OCI-LY7 (cell line): ENCODE results near the gene ZNF20. TPM values are rescaled to one million over a fixed set of nuclear protein-coding genes. Genes with fewer than 3 reads are reported as not detected.

Source experiments
- BruUV-seq: library from RNA; stranded (reverse); fragments of 400-500 nt; replicated peaks from 2 replicates; lab custom pipeline; 2021; lab: Mats Ljungman, UMichigan
- CTCF ChIA-PET: fragments of 300-600 bp; sonication (Branson Sonifier 250); formaldehyde crosslinking; loops from one replicate; lab custom pipeline; 2022; ENCODE audit warnings: antibody characterized with exemption; ENCODE audit not compliant: unreplicated experiment; lab: Charles Lee
- POLR2A ChIA-PET: fragments of 300-600 bp; sonication (Branson Sonifier 250); formaldehyde crosslinking; loops from one replicate; lab custom pipeline; 2022; ENCODE audit warnings: antibody characterized with exemption; lab: Charles Lee
- DNase-seq: peaks from one replicate; pipeline ENCODE4 v3.0.0-alpha.2; 2015; ENCODE audit warnings: low spot score
- H2AFZ ChIP-seq: fragments of 200-600 bp; sonication (generic), shearing (Covaris generic); 2 replicates; pipeline ENCODE4 v1.6.1; 2014; ENCODE audit warnings: mild to moderate bottlenecking, antibody characterized with exemption, low read length, moderate library complexity
- H3K27ac ChIP-seq: fragments of 200-600 bp; sonication (generic); 2 replicates; pipeline ENCODE4 v1.5.1; 2014; ENCODE audit warnings: mixed run types, low read depth, mild to moderate bottlenecking, moderate library complexity, low read length, inconsistent platforms; ENCODE audit not compliant: poor library complexity, severe bottlenecking
- H3K36me3 ChIP-seq: fragments of 200-600 bp; sonication (generic); 2 replicates; pipeline ENCODE4 v1.6.1; 2014; ENCODE audit warnings: mild to moderate bottlenecking, antibody characterized with exemption, low read length, moderate library complexity, mixed read lengths; ENCODE audit not compliant: insufficient read depth
- H3K4me1 ChIP-seq: fragments of 200-600 bp; sonication (generic); 2 replicates; pipeline ENCODE4 v1.5.1; 2014; ENCODE audit warnings: mild to moderate bottlenecking, low read length; ENCODE audit not compliant: insufficient read depth, poor library complexity, severe bottlenecking
- H3K4me2 ChIP-seq: fragments of 200-600 bp; sonication (generic); 2 replicates; pipeline ENCODE4 v1.6.1; 2014; ENCODE audit warnings: mild to moderate bottlenecking, low read length
- H3K4me3 ChIP-seq: fragments of 200-600 bp; sonication (generic); 2 replicates; pipeline ENCODE4 v1.5.1; 2014; ENCODE audit warnings: mild to moderate bottlenecking, low read depth, low read length; ENCODE audit not compliant: poor library complexity, severe bottlenecking
- H3K79me2 ChIP-seq: fragments of 200-600 bp; sonication (generic); 2 replicates; pipeline ENCODE4 v1.6.1; 2016; ENCODE audit warnings: low read depth, mild to moderate bottlenecking, low read length, moderate library complexity, mixed read lengths; ENCODE audit not compliant: insufficient read depth
- H3K9me2 ChIP-seq: fragments of 200-600 bp; sonication (generic); 2 replicates; pipeline ENCODE4 v1.6.1; 2016; ENCODE audit warnings: mild to moderate bottlenecking, low read length, mixed read lengths; ENCODE audit not compliant: insufficient read depth
- H3K9me3 ChIP-seq: fragments of 200-600 bp; sonication (generic); 2 replicates; pipeline ENCODE4 v1.6.1; 2014; ENCODE audit warnings: mild to moderate bottlenecking, mixed run types, low read length, mixed read lengths
- H4K20me1 ChIP-seq: fragments of 200-600 bp; sonication (generic); 2 replicates; pipeline ENCODE4 v1.6.1; 2014; ENCODE audit warnings: mild to moderate bottlenecking, antibody characterized with exemption, low read length, moderate library complexity, mixed read lengths; ENCODE audit not compliant: insufficient read depth
- EZH2phosphoT487 ChIP-seq: fragments of 200-600 bp; sonication (generic); IDR thresholded peaks from 2 replicates; pipeline ENCODE4 v1.6.1; 2018; ENCODE audit warnings: low read depth, borderline replicate concordance, mild to moderate bottlenecking, mixed run types, antibody characterized with exemption, low read length, moderate library complexity, mixed read lengths
- intact Hi-C: fragments of 100-400 bp; cut with micrococcal nuclease; formaldehyde crosslinking; loops from one replicate; pipeline ENCODE4 v1.10.0; 2022; ENCODE audit not compliant: unreplicated experiment
- total RNA-seq, 2 experiments: library from RNA; depleted of rRNA in 1 of 2; stranded (reverse); fragments of >200 nt in 1 of 2; shearing (Covaris generic) in 1 of 2; gene quantifications; 2 replicates each; pipeline ENCODE4 v1.2.3, GENCODE V29; 2014 to 2022
- TF ChIP-seq, protein P1 (sequence below): fragments of 200-600 bp; sonication (generic); conservative IDR thresholded peaks from 2 replicates; pipeline ENCODE4 v1.5.1; 2014; ENCODE audit warnings: mild to moderate bottlenecking, antibody characterized with exemption, low read length, moderate library complexity, mixed read lengths

Gene ZNF20
- total RNA-seq, 2 experiments from 2014 or later: 6.1 to 7.1 TPM

DNA sequence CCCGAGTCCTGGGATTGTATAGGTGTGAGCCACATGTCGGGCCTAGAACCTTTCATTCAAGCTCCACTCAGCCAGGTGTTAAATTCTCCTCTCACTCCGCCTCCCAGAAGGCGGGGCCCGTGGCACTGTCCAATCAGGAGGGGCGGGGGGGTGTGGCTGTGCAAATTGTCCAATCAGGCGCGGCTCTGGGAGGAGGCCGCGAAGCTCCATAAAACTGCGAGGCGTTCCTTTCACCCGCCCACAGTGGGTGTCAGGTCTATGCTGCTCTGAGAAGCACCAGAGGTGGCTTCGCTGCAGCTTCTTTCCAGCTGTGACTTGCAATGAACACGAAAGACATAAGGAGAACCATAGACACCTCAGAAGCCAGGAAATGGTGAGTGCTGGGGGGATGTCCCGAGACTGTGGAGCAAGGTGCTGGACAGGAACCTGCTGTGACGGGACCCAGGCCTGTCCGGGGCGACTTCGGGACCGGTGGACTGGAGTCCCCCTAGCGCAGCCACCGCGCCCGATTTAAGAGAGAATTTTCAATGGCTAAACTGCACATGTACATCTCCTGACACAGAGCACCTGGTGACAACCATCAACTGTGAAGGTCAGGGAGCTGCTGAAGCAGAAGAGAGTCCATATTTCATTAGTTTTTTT is 19.7 kb upstream of the ZNF20 start:
- intact Hi-C loops: loop anchor here (5.0 kb wide), 1 partner anchor 173 kb away; no protein-coding TSS in a partner anchor
- BruUV-seq: no TSS peak

DNA sequence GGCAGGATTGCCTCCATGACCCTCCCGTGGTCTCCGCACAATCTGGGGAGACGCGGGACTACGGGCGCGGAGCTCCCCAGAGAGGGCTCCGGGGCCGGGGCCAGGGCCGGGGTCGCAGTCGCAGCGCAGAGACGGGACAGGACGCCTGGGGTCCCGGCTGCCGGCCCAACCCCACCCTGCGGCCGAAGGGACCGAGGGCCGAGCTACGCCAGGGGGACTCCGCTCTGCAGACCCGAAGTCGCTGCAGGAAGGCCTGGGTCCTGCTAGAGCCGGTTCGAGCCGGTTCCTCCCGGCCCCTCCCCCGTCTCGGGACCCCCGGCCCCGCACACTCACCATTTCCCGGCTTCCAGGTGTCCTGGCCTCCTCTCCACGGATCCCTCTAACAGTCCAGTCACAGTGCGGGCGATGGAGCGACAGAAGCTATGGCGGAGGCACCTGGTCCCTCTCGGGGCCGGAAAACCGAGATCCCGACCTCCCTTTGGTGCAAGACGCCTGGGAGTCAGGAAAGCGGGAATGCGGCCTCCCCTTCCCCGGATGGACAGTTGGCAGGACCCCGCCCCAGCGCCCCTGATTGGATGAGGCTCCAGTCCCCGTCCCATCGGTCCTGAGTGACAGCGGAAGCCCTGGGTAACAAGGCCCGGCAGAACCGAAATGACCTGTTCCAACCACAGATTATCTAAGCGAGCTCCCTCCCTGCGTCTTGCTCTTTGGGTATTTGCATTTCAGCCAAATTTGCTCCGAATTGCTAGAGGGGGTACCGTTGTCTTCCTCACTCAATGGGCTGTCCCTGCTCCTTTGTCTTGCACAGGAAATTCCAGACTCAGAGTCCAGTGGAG is 16.3 kb upstream of the ZNF20 start, which contains the start of gene ZNF625:
Gene ZNF625, minus strand, starts transcription at position 512 of the 836 bp plus-strand sequence. Its CDS starts 176 bp downstream, at position 336.
- peak within 1 kb of the TSS; percentile 74 for H3K4me2 ChIP-seq
- CTCF ChIA-PET: interaction anchor here (0.6 to 0.7 kb wide), 2 partner anchors 16 to 170 kb away, joined by 4 to 5 read pairs; partner anchors contain the start of gene ZNF20
- H3K9me3 ChIP-seq: no peaks in the 10 kb centered on the region

More for the DNA sequence above, 19.7 kb upstream of the ZNF20 start:
- TF ChIP-seq, protein P1, sequence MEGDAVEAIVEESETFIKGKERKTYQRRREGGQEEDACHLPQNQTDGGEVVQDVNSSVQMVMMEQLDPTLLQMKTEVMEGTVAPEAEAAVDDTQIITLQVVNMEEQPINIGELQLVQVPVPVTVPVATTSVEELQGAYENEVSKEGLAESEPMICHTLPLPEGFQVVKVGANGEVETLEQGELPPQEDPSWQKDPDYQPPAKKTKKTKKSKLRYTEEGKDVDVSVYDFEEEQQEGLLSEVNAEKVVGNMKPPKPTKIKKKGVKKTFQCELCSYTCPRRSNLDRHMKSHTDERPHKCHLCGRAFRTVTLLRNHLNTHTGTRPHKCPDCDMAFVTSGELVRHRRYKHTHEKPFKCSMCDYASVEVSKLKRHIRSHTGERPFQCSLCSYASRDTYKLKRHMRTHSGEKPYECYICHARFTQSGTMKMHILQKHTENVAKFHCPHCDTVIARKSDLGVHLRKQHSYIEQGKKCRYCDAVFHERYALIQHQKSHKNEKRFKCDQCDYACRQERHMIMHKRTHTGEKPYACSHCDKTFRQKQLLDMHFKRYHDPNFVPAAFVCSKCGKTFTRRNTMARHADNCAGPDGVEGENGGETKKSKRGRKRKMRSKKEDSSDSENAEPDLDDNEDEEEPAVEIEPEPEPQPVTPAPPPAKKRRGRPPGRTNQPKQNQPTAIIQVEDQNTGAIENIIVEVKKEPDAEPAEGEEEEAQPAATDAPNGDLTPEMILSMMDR: no peak
- no peak for TF ChIP-seq EZH2phosphoT487
- Histone ChIP-seq H3K4me3 (no peak overlapping the region), H3K4me2 (no peak overlapping the region), H3K9me3 (no peaks in the 10 kb centered on the region), H3K27ac (no peak overlapping the region), H3K4me1 (peaks cover 19% of the 10 kb centered on the region), H3K79me2 (peaks cover 25% of the 10 kb centered on the region), H3K9me2 (no peaks in the 10 kb centered on the region), H2AFZ (no peak overlapping the region), H3K36me3 (peaks cover 4% of the 10 kb centered on the region), H4K20me1 (0 out of 2 replicates have a peak, but pooled peaks cover 6% of the 10 kb centered on the region)
- peak; percentile 28 for DNase-seq
- CTCF ChIA-PET: no interaction called here
- POLR2A ChIA-PET: no interaction called here

More for the DNA sequence above, 16.3 kb upstream of the ZNF20 start, which contains the start of gene ZNF625:
- no peak for TF ChIP-seq EZH2phosphoT487
- TF ChIP-seq, protein P1: no peak
- POLR2A ChIA-PET: interaction anchor here (0.5 kb wide), 1 partner anchor 18 kb away, joined by 3 read pairs; no protein-coding TSS in a partner anchor
- Histone ChIP-seq H3K79me2 (peaks cover 7% of the 10 kb centered on the region; the same call in 1 of the 2 replicates), H3K9me2 (no peaks in the 10 kb centered on the region), H3K36me3 (no peaks in the 10 kb centered on the region), H4K20me1 (no peaks in the 10 kb centered on the region), H3K4me1 (peaks cover 15% of the 10 kb centered on the region), H3K4me3 (peak within 1 kb of the TSS; percentile 92), H2AFZ (peak within 1 kb of the TSS; percentile 96), H3K27ac (peak within 1 kb of the TSS; percentile 31)
- DNase-seq: peak; percentile 79
- no TSS peak for BruUV-seq
- intact Hi-C loops: loop anchor here (5.0 kb wide), 1 partner anchor 169 kb away; no protein-coding TSS in a partner anchor
